DOHH2 (cell line): ENCODE data around the gene E2F4.

Experiments used
- CTCF ChIP-seq: fragments of 200-600 bp; sonication (generic); IDR thresholded peaks from one replicate; pipeline ENCODE4 v1.5.1; 2014; ENCODE audit warnings: antibody characterized with exemption, mild to moderate bottlenecking, low read depth, low read length; ENCODE audit not compliant: poor library complexity, severe bottlenecking
- EZH2phosphoT487 ChIP-seq: fragments of 200-600 bp; sonication (generic); IDR thresholded peaks from 2 replicates; pipeline ENCODE4 v1.6.1; 2017; ENCODE audit warnings: borderline replicate concordance, mild to moderate bottlenecking, antibody characterized with exemption, low read length, moderate library complexity, mixed read lengths

GRCh38 chr16:67185651-67186134, 6.3 kb upstream of the E2F4 start:
- TF ChIP-seq CTCF = no peak
- no peak for TF ChIP-seq EZH2phosphoT487
